ENCODE data around the gene DCAF8.

GRCh38 chr1:160168609-160169369 lies 93.6 kb downstream of the DCAF8 start:
- no peak for TF ChIP-seq CTCF (IDR thresholded peaks at IDR 0.05)
- no peak for TF ChIP-seq POLR2A (IDR thresholded peaks at IDR 0.05)
